HG03103 (cell line): ENCODE measurements around the gene UFSP2.
"Not testable (repeated sequence)": the region's sequence is repeated elsewhere in the genome, so short reads cannot be mapped to it uniquely, and the experiment has no call there.

Source experiments
- ATAC-seq: cut with Tn5 transposase; IDR thresholded peaks from one replicate; pipeline ENCODE4 v1.9.1; 2021; ENCODE audit warnings: low read depth; ENCODE audit not compliant: unreplicated experiment

The UFSP2 gene

GRCh38 chr4:185384930-185385331 is 40.8 kb downstream of the UFSP2 start:
- ATAC-seq, result no peak

- no peak for ATAC-seq
Measured at GRCh38 chr4:185384061-185384460, 41.7 kb downstream of the UFSP2 start.

GRCh38 chr4:185383451-185383850 is 42.3 kb downstream of the UFSP2 start:
- ATAC-seq, result no peak

GRCh38 chr4:185382754-185383153 is 43.0 kb downstream of the UFSP2 start:
- ATAC-seq, result no peak

GRCh38 chr4:185381288-185382196 is 44.2 kb downstream of the UFSP2 start:
- no peak for ATAC-seq

GRCh38 chr4:185380320-185380719 is 45.4 kb downstream of the UFSP2 start:
- ATAC-seq, result no peak

GRCh38 chr4:185379326-185380295 is 46.2 kb downstream of the UFSP2 start:
- no peak for ATAC-seq

- no peak for ATAC-seq
Measured at GRCh38 chr4:185378264-185378663, 47.5 kb downstream of the UFSP2 start.

GRCh38 chr4:185374573-185374972 is 51.2 kb downstream of the UFSP2 start:
- no peak for ATAC-seq

GRCh38 chr4:185374027-185374426 is 51.7 kb downstream of the UFSP2 start:
- no peak for ATAC-seq

- ATAC-seq, result no peak
Measured at GRCh38 chr4:185371702-185372101, 54.1 kb downstream of the UFSP2 start.

- ATAC-seq, result no peak
Measured at GRCh38 chr4:185370268-185370949, 55.4 kb downstream of the UFSP2 start.

GRCh38 chr4:185369731-185370130 is 56.0 kb downstream of the UFSP2 start:
- no peak for ATAC-seq

GRCh38 chr4:185364886-185365285 is 60.9 kb downstream of the UFSP2 start:
- no peak for ATAC-seq

- no peak for ATAC-seq
Measured at GRCh38 chr4:185363251-185363650, 62.5 kb downstream of the UFSP2 start.

GRCh38 chr4:185362570-185362969 is 63.2 kb downstream of the UFSP2 start:
- not testable (repeated sequence) for ATAC-seq

GRCh38 chr4:185361872-185362271 is 63.9 kb downstream of the UFSP2 start:
- no peak for ATAC-seq

GRCh38 chr4:185359767-185360446 is 65.9 kb downstream of the UFSP2 start:
- ATAC-seq, result no peak

GRCh38 chr4:185358959-185359358 is 66.8 kb downstream of the UFSP2 start:
- no peak for ATAC-seq

GRCh38 chr4:185358514-185358913 is 67.2 kb downstream of the UFSP2 start:
- no peak for ATAC-seq
